Measurements from ENCODE around the gene LRPPRC. TPM values are rescaled to one million over a fixed set of nuclear protein-coding genes. Genes with fewer than 3 reads are reported as not detected.
A peak's percentile ranks its signal among the peaks of the same experiment; 100 is the strongest.

Gene LRPPRC
- total RNA-seq, 2 donors from 2014 or later = 117 to 135 TPM

DNA sequence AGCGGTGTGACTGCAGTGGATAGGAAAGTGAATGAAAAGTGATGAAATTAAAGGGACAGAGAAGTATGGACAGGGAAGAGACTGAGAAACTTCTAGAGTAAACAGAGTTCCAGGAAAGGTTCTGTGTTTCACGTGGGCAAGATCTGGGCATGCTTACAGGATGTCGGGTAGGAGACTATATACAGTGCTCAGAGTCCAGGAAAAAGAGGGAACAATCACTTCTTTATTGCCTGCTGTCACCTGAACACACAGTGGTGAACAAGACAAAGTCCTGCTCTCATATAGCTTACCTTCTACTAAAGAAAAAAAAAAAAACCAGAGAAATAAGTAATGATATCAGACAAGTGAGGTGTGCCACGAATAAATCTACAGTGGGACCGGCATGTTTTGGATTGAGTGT, 2.4 kb downstream of the LRPPRC start:
- no peaks in the 10 kb centered on the region for H3K9me3 Mint-ChIP-seq
- WGBS, 2 experiments (ENCODE audit: insufficient coverage in 1 of 2, insufficient read length in 1 of 2) = 92 to 96% methylated on average over 5 of the region's 5 CpGs
- H3K4me1 Mint-ChIP-seq = peaks cover 38% of the 10 kb centered on the region
- no peak overlapping the region for H3K9ac ChIP-seq (ENCODE audit: extremely low read depth, low read length, poor library complexity, severe bottlenecking)
- peaks cover 45% of the 10 kb centered on the region for H3K36me3 Mint-ChIP-seq (ENCODE audit: low read depth)
- DNase-seq = no peak
- no peaks in the 10 kb centered on the region for H3K9me3 ChIP-seq (ENCODE audit: control insufficient read depth, low read length)
- peaks cover 44% of the 10 kb centered on the region for H3K36me3 ChIP-seq (ENCODE audit: control insufficient read depth, insufficient read depth, low read length)
- H3K27ac Mint-ChIP-seq = no peak overlapping the region
- TF ChIP-seq, protein P1, sequence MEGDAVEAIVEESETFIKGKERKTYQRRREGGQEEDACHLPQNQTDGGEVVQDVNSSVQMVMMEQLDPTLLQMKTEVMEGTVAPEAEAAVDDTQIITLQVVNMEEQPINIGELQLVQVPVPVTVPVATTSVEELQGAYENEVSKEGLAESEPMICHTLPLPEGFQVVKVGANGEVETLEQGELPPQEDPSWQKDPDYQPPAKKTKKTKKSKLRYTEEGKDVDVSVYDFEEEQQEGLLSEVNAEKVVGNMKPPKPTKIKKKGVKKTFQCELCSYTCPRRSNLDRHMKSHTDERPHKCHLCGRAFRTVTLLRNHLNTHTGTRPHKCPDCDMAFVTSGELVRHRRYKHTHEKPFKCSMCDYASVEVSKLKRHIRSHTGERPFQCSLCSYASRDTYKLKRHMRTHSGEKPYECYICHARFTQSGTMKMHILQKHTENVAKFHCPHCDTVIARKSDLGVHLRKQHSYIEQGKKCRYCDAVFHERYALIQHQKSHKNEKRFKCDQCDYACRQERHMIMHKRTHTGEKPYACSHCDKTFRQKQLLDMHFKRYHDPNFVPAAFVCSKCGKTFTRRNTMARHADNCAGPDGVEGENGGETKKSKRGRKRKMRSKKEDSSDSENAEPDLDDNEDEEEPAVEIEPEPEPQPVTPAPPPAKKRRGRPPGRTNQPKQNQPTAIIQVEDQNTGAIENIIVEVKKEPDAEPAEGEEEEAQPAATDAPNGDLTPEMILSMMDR (conservative IDR thresholded peaks at IDR 0.05) = no peak
- no peaks in the 10 kb centered on the region for H3K27me3 ChIP-seq (ENCODE audit: control insufficient read depth, insufficient read depth, low read length, poor library complexity, severe bottlenecking)
- peak overlapping the region; percentile 99 for H3K4me3 ChIP-seq (ENCODE audit: low read length)
- H3K27ac ChIP-seq (ENCODE audit: low read depth, low read length) = no peak overlapping the region
- H3K4me1 ChIP-seq (ENCODE audit: control insufficient read depth, insufficient read depth, low read length) = no peaks in the 10 kb centered on the region
- H3K27me3 Mint-ChIP-seq (ENCODE audit: insufficient read depth) = no peaks in the 10 kb centered on the region
- H3K4me3 Mint-ChIP-seq = peak overlapping the region; percentile 92

DNA sequence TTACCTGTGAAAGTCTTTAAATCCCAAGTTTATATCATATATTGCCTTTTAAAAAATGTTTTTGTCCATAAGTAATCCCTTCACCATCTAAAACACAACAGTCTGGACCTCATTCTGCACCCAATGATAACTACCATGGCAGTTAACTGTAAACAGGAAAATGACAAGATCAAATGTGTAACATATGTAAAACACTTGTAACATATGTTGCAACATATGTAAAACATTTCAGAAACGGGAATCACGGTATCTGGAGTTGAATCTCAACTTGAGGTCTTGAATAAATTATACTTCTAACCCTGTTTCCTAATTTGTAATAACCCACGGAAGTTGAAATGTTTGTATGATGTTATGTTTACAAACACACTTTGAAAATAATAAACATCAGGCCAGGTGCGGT, 6.2 kb downstream of the LRPPRC start:
- Mint-ChIP-seq H3K36me3 (ENCODE audit: low read depth) (peaks cover 65% of the 10 kb centered on the region), H3K4me3 (no peak overlapping the region), H3K4me1 (peaks cover 37% of the 10 kb centered on the region), H3K9me3 (no peaks in the 10 kb centered on the region), H3K27me3 (ENCODE audit: insufficient read depth) (no peaks in the 10 kb centered on the region), H3K27ac (no peak overlapping the region)
- 96% methylated on average over 3 of the region's 4 CpGs; no CpG with 5 or more reads in 1 of the 2 experiments for WGBS, 2 experiments (ENCODE audit: insufficient coverage in 1 of 2, insufficient read length in 1 of 2)
- DNase-seq = no peak
- Histone ChIP-seq H3K4me3 (ENCODE audit: low read length) (no peak overlapping the region), H3K27me3 (ENCODE audit: control insufficient read depth, insufficient read depth, low read length, poor library complexity, severe bottlenecking) (no peaks in the 10 kb centered on the region), H3K36me3 (ENCODE audit: control insufficient read depth, insufficient read depth, low read length) (peaks cover 68% of the 10 kb centered on the region), H3K27ac (ENCODE audit: low read depth, low read length) (no peak overlapping the region), H3K9me3 (ENCODE audit: control insufficient read depth, low read length) (no peaks in the 10 kb centered on the region), H3K4me1 (ENCODE audit: control insufficient read depth, insufficient read depth, low read length) (no peaks in the 10 kb centered on the region), H3K9ac (ENCODE audit: extremely low read depth, low read length, poor library complexity, severe bottlenecking) (no peak overlapping the region)
- TF ChIP-seq, protein P1 (conservative IDR thresholded peaks at IDR 0.05) = no peak

DNA sequence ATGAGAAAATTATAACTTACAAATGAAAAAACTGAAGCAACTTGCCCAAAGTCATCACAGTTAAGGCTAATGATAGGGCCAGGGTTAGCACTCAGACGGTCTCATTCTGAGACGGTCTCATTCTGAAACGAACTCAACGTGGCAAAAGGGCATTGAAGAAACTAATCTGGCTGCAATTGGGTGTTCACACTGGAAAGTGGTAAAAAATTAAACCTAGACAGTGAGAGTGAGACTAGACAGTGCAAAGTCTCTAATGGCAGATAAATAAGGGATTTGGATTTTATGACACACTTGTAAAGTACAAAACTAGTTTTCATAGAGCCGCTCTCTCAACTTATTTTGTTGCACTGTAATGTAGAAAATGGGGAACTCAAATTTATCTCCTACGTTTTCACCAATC, 9.2 kb downstream of the LRPPRC start:
- DNase-seq = no peak
- Histone ChIP-seq H3K9ac (ENCODE audit: extremely low read depth, low read length, poor library complexity, severe bottlenecking) (no peak overlapping the region), H3K4me3 (ENCODE audit: low read length) (no peak overlapping the region), H3K4me1 (ENCODE audit: control insufficient read depth, insufficient read depth, low read length) (no peaks in the 10 kb centered on the region), H3K9me3 (ENCODE audit: control insufficient read depth, low read length) (no peaks in the 10 kb centered on the region), H3K27ac (ENCODE audit: low read depth, low read length) (no peak overlapping the region), H3K27me3 (ENCODE audit: control insufficient read depth, insufficient read depth, low read length, poor library complexity, severe bottlenecking) (no peaks in the 10 kb centered on the region), H3K36me3 (ENCODE audit: control insufficient read depth, insufficient read depth, low read length) (peaks cover 55% of the 10 kb centered on the region)
- H3K36me3 Mint-ChIP-seq (ENCODE audit: low read depth) = peaks cover 46% of the 10 kb centered on the region
- H3K4me1 Mint-ChIP-seq = peaks cover 13% of the 10 kb centered on the region
- no peaks in the 10 kb centered on the region for H3K27me3 Mint-ChIP-seq (ENCODE audit: insufficient read depth)
- H3K27ac Mint-ChIP-seq = no peak overlapping the region
- TF ChIP-seq, protein P1 (conservative IDR thresholded peaks at IDR 0.05) = no peak
- H3K4me3 Mint-ChIP-seq = no peak overlapping the region
- no peaks in the 10 kb centered on the region for H3K9me3 Mint-ChIP-seq
- 92 to 97% methylated on average over 5 to 6 of the region's 6 CpGs for WGBS, 2 experiments (ENCODE audit: insufficient coverage in 1 of 2, insufficient read length in 1 of 2)

All from endodermal cell (in vitro differentiated cells).